ENCODE data around the gene LIN37. TPM values are rescaled to one million over a fixed set of nuclear protein-coding genes. Genes with fewer than 3 reads are reported as not detected.

LIN37 gene
- total and polyA plus RNA-seq, 9 of the 15 experiments (the other 6 are each of a cell fraction or from before 2014, with no cell fraction given), result 1.2 to 12.5 (median 8.6) TPM

DNA sequence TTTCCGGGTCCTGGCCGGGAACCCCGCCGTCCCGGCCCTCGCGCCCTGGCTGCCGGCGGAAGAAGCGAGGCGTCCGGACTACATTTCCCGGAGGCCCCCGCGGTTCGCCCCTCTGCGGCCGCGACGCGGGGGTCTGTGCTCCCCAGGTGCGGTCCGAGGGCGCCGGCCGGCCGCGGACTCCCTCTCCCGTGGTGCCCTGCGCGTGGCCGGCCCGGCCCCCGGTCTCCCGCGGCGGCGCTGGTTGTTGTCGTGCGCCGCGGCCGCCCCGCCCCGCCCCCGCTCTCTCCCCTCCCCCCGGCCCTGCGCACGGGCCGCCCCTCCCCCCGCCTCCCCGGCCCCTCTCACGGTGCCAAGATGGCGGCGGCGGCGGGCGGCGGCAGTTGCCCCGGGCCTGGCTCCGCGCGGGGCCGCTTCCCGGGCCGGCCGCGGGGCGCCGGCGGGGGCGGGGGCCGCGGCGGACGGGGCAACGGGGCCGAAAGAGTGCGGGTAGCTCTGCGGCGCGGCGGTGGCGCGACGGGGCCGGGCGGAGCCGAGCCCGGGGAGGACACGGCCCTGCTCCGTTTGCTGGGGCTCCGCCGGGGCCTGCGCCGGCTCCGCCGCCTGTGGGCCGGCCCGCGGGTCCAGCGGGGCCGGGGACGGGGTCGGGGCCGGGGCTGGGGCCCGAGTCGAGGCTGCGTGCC, 30.6 kb upstream of the LIN37 start, which contains the start of gene KMT2B (continued):
- TF ChIP-seq, protein P1, sequence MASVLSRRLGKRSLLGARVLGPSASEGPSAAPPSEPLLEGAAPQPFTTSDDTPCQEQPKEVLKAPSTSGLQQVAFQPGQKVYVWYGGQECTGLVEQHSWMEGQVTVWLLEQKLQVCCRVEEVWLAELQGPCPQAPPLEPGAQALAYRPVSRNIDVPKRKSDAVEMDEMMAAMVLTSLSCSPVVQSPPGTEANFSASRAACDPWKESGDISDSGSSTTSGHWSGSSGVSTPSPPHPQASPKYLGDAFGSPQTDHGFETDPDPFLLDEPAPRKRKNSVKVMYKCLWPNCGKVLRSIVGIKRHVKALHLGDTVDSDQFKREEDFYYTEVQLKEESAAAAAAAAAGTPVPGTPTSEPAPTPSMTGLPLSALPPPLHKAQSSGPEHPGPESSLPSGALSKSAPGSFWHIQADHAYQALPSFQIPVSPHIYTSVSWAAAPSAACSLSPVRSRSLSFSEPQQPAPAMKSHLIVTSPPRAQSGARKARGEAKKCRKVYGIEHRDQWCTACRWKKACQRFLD (CRISPR knock-in tag; IDR thresholded peaks at IDR 0.05), result peak; percentile 72; the same call in 1 of the 2 replicates
- no peak for TF ChIP-seq CC2D1A (IDR thresholded peaks at IDR 0.05)
- TF ChIP-seq SRSF7 (optimal IDR thresholded peaks at IDR 0.05; ENCODE audit: low read depth, low read length), result no peak
- peak; percentile 90 for TF ChIP-seq CREB1 (IDR thresholded peaks at IDR 0.05)
- TF ChIP-seq CREB1 (CRISPR knock-in tag; IDR thresholded peaks at IDR 0.05), result peak; percentile 79
- TF ChIP-seq, protein P2, sequence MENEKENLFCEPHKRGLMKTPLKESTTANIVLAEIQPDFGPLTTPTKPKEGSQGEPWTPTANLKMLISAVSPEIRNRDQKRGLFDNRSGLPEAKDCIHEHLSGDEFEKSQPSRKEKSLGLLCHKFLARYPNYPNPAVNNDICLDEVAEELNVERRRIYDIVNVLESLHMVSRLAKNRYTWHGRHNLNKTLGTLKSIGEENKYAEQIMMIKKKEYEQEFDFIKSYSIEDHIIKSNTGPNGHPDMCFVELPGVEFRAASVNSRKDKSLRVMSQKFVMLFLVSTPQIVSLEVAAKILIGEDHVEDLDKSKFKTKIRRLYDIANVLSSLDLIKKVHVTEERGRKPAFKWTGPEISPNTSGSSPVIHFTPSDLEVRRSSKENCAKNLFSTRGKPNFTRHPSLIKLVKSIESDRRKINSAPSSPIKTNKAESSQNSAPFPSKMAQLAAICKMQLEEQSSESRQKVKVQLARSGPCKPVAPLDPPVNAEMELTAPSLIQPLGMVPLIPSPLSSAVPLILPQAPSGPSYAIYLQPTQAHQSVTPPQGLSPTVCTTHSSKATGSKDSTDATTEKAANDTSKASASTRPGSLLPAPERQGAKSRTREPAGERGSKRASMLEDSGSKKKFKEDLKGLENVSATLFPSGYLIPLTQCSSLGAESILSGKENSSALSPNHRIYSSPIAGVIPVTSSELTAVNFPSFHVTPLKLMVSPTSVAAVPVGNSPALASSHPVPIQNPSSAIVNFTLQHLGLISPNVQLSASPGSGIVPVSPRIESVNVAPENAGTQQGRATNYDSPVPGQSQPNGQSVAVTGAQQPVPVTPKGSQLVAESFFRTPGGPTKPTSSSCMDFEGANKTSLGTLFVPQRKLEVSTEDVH (IDR thresholded peaks at IDR 0.05; ENCODE audit: low read depth, partially characterized antibody), result no peak
- TF ChIP-seq ZNF212 (CRISPR knock-in tag; IDR thresholded peaks at IDR 0.05), result no peak
- TF ChIP-seq, protein P3, sequence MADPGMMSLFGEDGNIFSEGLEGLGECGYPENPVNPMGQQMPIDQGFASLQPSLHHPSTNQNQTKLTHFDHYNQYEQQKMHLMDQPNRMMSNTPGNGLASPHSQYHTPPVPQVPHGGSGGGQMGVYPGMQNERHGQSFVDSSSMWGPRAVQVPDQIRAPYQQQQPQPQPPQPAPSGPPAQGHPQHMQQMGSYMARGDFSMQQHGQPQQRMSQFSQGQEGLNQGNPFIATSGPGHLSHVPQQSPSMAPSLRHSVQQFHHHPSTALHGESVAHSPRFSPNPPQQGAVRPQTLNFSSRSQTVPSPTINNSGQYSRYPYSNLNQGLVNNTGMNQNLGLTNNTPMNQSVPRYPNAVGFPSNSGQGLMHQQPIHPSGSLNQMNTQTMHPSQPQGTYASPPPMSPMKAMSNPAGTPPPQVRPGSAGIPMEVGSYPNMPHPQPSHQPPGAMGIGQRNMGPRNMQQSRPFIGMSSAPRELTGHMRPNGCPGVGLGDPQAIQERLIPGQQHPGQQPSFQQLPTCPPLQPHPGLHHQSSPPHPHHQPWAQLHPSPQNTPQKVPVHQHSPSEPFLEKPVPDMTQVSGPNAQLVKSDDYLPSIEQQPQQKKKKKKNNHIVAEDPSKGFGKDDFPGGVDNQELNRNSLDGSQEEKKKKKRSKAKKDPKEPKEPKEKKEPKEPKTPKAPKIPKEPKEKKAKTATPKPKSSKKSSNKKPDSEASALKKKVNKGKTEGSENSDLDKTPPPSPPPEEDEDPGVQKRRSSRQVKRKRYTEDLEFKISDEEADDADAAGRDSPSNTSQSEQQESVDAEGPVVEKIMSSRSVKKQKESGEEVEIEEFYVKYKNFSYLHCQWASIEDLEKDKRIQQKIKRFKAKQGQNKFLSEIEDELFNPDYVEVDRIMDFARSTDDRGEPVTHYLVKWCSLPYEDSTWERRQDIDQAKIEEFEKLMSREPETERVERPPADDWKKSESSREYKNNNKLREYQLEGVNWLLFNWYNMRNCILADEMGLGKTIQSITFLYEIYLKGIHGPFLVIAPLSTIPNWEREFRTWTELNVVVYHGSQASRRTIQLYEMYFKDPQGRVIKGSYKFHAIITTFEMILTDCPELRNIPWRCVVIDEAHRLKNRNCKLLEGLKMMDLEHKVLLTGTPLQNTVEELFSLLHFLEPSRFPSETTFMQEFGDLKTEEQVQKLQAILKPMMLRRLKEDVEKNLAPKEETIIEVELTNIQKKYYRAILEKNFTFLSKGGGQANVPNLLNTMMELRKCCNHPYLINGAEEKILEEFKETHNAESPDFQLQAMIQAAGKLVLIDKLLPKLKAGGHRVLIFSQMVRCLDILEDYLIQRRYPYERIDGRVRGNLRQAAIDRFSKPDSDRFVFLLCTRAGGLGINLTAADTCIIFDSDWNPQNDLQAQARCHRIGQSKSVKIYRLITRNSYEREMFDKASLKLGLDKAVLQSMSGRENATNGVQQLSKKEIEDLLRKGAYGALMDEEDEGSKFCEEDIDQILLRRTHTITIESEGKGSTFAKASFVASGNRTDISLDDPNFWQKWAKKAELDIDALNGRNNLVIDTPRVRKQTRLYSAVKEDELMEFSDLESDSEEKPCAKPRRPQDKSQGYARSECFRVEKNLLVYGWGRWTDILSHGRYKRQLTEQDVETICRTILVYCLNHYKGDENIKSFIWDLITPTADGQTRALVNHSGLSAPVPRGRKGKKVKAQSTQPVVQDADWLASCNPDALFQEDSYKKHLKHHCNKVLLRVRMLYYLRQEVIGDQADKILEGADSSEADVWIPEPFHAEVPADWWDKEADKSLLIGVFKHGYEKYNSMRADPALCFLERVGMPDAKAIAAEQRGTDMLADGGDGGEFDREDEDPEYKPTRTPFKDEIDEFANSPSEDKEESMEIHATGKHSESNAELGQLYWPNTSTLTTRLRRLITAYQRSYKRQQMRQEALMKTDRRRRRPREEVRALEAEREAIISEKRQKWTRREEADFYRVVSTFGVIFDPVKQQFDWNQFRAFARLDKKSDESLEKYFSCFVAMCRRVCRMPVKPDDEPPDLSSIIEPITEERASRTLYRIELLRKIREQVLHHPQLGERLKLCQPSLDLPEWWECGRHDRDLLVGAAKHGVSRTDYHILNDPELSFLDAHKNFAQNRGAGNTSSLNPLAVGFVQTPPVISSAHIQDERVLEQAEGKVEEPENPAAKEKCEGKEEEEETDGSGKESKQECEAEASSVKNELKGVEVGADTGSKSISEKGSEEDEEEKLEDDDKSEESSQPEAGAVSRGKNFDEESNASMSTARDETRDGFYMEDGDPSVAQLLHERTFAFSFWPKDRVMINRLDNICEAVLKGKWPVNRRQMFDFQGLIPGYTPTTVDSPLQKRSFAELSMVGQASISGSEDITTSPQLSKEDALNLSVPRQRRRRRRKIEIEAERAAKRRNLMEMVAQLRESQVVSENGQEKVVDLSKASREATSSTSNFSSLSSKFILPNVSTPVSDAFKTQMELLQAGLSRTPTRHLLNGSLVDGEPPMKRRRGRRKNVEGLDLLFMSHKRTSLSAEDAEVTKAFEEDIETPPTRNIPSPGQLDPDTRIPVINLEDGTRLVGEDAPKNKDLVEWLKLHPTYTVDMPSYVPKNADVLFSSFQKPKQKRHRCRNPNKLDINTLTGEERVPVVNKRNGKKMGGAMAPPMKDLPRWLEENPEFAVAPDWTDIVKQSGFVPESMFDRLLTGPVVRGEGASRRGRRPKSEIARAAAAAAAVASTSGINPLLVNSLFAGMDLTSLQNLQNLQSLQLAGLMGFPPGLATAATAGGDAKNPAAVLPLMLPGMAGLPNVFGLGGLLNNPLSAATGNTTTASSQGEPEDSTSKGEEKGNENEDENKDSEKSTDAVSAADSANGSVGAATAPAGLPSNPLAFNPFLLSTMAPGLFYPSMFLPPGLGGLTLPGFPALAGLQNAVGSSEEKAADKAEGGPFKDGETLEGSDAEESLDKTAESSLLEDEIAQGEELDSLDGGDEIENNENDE (IDR thresholded peaks at IDR 0.05; ENCODE audit: low read depth, low read length), result no peak
- no peak for TF ChIP-seq POLR2AphosphoS2 (IDR thresholded peaks at IDR 0.05; ENCODE audit: low read length)
- 0 out of 2 replicates have a peak, but pooled peaks have one; percentile 2 for TF ChIP-seq MTA1 (IDR thresholded peaks at IDR 0.05; ENCODE audit: borderline replicate concordance)
- TF ChIP-seq ZSCAN32 (CRISPR knock-in tag; IDR thresholded peaks at IDR 0.05), result no peak
- no peak for TF ChIP-seq ZNF217 (CRISPR knock-in tag; IDR thresholded peaks at IDR 0.05)

All from K562 (cell line).